ENCODE data around the gene ARL14EPL. TPM values are rescaled to one million over a fixed set of nuclear protein-coding genes. Genes with fewer than 3 reads are reported as not detected.

The ARL14EPL gene
- total RNA-seq, 1 donor from 2014 or later = not detected

DNA sequence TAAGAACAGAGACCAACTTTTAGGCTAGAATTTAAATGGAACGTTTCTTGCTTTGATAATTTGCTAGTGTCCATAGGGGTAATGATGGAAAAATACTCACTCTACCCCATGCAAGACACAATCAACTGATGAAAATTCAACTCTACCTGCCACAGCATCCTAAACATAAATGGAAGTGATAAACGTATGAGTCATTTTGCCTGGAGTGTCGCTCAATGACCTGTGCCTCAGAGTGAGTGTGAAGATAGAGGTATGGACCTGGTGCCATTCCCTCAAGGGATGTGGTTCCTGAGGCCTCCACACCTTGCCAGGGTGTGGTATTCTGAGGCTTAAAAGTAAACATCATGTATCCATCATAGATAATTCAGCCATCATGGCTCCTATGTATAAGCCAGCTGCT lies 14.0 kb downstream of the ARL14EPL start:
- H3K27me3 ChIP-seq = no peaks in the 10 kb centered on the region
- Mint-ChIP-seq H3K4me3 (no peak overlapping the region), H3K27me3 (ENCODE audit: insufficient read depth, low read depth) (peaks cover 2% of the 10 kb centered on the region), H3K27ac (no peak overlapping the region), H3K36me3 (no peaks in the 10 kb centered on the region), H3K9me3 (no peaks in the 10 kb centered on the region), H3K4me1 (no peaks in the 10 kb centered on the region)
- H3K79me2 ChIP-seq (ENCODE audit: low read depth) = no peaks in the 10 kb centered on the region
- H3K27ac ChIP-seq = no peak overlapping the region
- H3K9me3 ChIP-seq (ENCODE audit: low read depth) = no peaks in the 10 kb centered on the region
- no peak for TF ChIP-seq EZH2phosphoT487 (IDR thresholded peaks at IDR 0.05)
- TF ChIP-seq CTCF (IDR thresholded peaks at IDR 0.05) = no peak
- no peak for TF ChIP-seq EZH2 (IDR thresholded peaks at IDR 0.05)
- no peaks in the 10 kb centered on the region for H3F3A ChIP-seq (ENCODE audit: low read depth)
- H3K4me1 ChIP-seq = no peaks in the 10 kb centered on the region
- no peaks in the 10 kb centered on the region for H4K20me1 ChIP-seq (ENCODE audit: low read depth)
- H3K4me2 ChIP-seq = no peak overlapping the region
- no peak overlapping the region for H3K9ac ChIP-seq
- H3K4me3 ChIP-seq = no peak overlapping the region
- no peak for DNase-seq (ENCODE audit: low spot score)
- H2AFZ ChIP-seq (replicated peaks) = no peak overlapping the region
- H3K36me3 ChIP-seq = no peaks in the 10 kb centered on the region

GRCh38 chr5:116046823-116047222 lies 14.6 kb downstream of the ARL14EPL start:
- H3K4me3 ChIP-seq = no peak overlapping the region
- Mint-ChIP-seq H3K9me3 (no peaks in the 10 kb centered on the region), H3K4me3 (no peak overlapping the region), H3K36me3 (no peaks in the 10 kb centered on the region), H3K27ac (no peak overlapping the region), H3K27me3 (ENCODE audit: insufficient read depth, low read depth) (peaks cover 2% of the 10 kb centered on the region), H3K4me1 (no peaks in the 10 kb centered on the region)
- no peaks in the 10 kb centered on the region for H3K4me1 ChIP-seq
- TF ChIP-seq EZH2phosphoT487 (IDR thresholded peaks at IDR 0.05) = no peak
- H3K79me2 ChIP-seq (ENCODE audit: low read depth) = no peaks in the 10 kb centered on the region
- H3K27ac ChIP-seq = no peak overlapping the region
- H3K36me3 ChIP-seq = no peaks in the 10 kb centered on the region
- H2AFZ ChIP-seq (replicated peaks) = no peak overlapping the region
- no peaks in the 10 kb centered on the region for H3F3A ChIP-seq (ENCODE audit: low read depth)
- no peak overlapping the region for H3K9ac ChIP-seq
- DNase-seq (ENCODE audit: low spot score) = no peak
- H4K20me1 ChIP-seq (ENCODE audit: low read depth) = no peaks in the 10 kb centered on the region
- no peak overlapping the region for H3K4me2 ChIP-seq
- no peaks in the 10 kb centered on the region for H3K27me3 ChIP-seq
- H3K9me3 ChIP-seq (ENCODE audit: low read depth) = no peaks in the 10 kb centered on the region

DNA sequence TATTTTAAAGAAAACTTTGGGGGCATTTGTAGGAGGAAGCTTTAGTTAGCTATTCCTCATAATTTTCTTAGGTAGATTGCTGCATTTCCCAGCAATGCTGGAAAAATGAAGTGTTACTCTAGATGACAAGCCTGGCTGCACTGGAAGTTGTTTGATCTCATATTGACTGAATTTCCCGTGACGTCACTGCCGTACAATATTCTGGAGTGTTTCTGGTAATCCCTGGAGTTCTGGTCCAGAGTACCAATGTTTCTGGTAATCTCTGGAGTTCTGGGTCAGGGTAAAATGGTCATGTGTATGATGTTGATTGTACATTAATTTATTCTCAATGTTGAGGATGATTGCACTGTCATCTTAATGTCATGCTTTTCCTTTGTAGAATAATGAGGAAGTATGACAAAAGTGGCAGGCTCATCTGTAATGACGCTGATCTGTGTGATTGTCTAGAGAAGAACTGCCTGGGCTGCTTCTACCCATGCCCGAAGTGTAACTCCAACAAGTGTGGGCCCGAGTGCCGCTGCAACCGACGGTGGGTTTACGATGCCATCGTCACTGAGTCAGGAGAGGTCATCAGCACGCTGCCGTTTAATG lies 26.2 kb downstream of the ARL14EPL start:
- Histone ChIP-seq H3K36me3 (no peaks in the 10 kb centered on the region), H2AFZ (replicated peaks) (no peak overlapping the region), H3K4me1 (no peaks in the 10 kb centered on the region), H3K79me2 (ENCODE audit: low read depth) (no peaks in the 10 kb centered on the region), H3F3A (ENCODE audit: low read depth) (no peaks in the 10 kb centered on the region), H3K27ac (no peak overlapping the region), H3K9ac (no peak overlapping the region), H4K20me1 (ENCODE audit: low read depth) (no peaks in the 10 kb centered on the region), H3K9me3 (ENCODE audit: low read depth) (no peaks in the 10 kb centered on the region), H3K4me2 (no peak overlapping the region), H3K4me3 (no peak overlapping the region), H3K27me3 (no peaks in the 10 kb centered on the region)
- Mint-ChIP-seq H3K27ac (no peak overlapping the region), H3K36me3 (no peaks in the 10 kb centered on the region), H3K4me1 (peaks cover 3% of the 10 kb centered on the region), H3K27me3 (ENCODE audit: insufficient read depth, low read depth) (no peaks in the 10 kb centered on the region), H3K9me3 (peaks cover 1% of the 10 kb centered on the region), H3K4me3 (no peak overlapping the region)
- TF ChIP-seq CTCF (IDR thresholded peaks at IDR 0.05) (no peak), EZH2 (IDR thresholded peaks at IDR 0.05) (no peak), EZH2phosphoT487 (IDR thresholded peaks at IDR 0.05) (no peak)
- DNase-seq (ENCODE audit: low spot score) = no peak

- Histone ChIP-seq H3K9ac (no peak overlapping the region), H2AFZ (replicated peaks) (no peak overlapping the region), H4K20me1 (ENCODE audit: low read depth) (no peaks in the 10 kb centered on the region), H3K4me3 (no peak overlapping the region), H3F3A (ENCODE audit: low read depth) (no peaks in the 10 kb centered on the region), H3K4me2 (no peak overlapping the region), H3K27me3 (no peaks in the 10 kb centered on the region), H3K9me3 (ENCODE audit: low read depth) (no peaks in the 10 kb centered on the region), H3K36me3 (no peaks in the 10 kb centered on the region), H3K79me2 (ENCODE audit: low read depth) (no peaks in the 10 kb centered on the region), H3K27ac (no peak overlapping the region), H3K4me1 (no peaks in the 10 kb centered on the region)
- Mint-ChIP-seq H3K36me3 (no peaks in the 10 kb centered on the region), H3K4me3 (no peak overlapping the region), H3K4me1 (peaks cover 3% of the 10 kb centered on the region), H3K27me3 (ENCODE audit: insufficient read depth, low read depth) (no peaks in the 10 kb centered on the region), H3K27ac (no peak overlapping the region), H3K9me3 (no peaks in the 10 kb centered on the region)
- no peak for DNase-seq (ENCODE audit: low spot score)
- TF ChIP-seq EZH2phosphoT487 (IDR thresholded peaks at IDR 0.05) (no peak), CTCF (IDR thresholded peaks at IDR 0.05) (peak; percentile 26)
Measured at GRCh38 chr5:116062352-116062751, 30.1 kb downstream of the ARL14EPL start.

Measured in neural progenitor cell (in vitro differentiated cells).